Astrocyte (in vitro differentiated cells and primary cell): ENCODE results near the gene SPIN1.

Experiments used
- EZH2 ChIP-seq: IDR thresholded peaks from 2 replicates; pipeline ENCODE4 v1.6.1; 2012; ENCODE audit warnings: mild to moderate bottlenecking, low read length, inconsistent platforms; ENCODE audit not compliant: insufficient read depth
- TF ChIP-seq, protein P1 (sequence below): IDR thresholded peaks from 2 replicates; pipeline ENCODE4 v1.5.1; 2011; ENCODE audit warnings: low read depth, mild to moderate bottlenecking, inconsistent platforms, low read length, moderate library complexity; ENCODE audit not compliant: insufficient read depth

DNA sequence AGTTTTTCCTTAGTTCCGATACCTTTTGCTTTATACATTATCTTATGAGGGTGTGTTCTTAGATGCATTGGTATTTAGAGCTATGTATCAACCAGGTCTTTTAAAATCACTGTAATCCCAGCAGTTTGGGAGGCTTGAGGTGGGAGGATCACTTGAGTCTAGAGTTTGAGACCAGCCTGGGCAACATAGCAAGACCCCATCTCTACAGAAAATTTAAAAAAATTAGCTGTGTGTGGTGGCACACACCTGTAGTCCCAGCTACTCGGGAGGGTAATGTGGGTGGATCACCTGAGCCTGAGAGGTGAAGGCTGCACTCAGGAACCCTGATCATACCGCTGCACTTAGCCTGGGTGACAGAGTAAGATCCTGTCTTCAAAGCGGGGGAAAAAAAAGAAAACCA, 15.1 kb downstream of the SPIN1 start:
- TF ChIP-seq, protein P1, sequence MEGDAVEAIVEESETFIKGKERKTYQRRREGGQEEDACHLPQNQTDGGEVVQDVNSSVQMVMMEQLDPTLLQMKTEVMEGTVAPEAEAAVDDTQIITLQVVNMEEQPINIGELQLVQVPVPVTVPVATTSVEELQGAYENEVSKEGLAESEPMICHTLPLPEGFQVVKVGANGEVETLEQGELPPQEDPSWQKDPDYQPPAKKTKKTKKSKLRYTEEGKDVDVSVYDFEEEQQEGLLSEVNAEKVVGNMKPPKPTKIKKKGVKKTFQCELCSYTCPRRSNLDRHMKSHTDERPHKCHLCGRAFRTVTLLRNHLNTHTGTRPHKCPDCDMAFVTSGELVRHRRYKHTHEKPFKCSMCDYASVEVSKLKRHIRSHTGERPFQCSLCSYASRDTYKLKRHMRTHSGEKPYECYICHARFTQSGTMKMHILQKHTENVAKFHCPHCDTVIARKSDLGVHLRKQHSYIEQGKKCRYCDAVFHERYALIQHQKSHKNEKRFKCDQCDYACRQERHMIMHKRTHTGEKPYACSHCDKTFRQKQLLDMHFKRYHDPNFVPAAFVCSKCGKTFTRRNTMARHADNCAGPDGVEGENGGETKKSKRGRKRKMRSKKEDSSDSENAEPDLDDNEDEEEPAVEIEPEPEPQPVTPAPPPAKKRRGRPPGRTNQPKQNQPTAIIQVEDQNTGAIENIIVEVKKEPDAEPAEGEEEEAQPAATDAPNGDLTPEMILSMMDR = no peak
- no peak for TF ChIP-seq EZH2
